Glomerular visceral epithelial cell (primary cell): ENCODE data around the gene APOLD1.
"Not testable (repeated sequence)": the region's sequence is repeated elsewhere in the genome, so short reads cannot be mapped to it uniquely, and the experiment has no call there.

Source experiments
- DNase-seq: peaks from one replicate; pipeline ENCODE4 v3.0.0-alpha.2; 2016; ENCODE audit errors: extremely low spot score

The APOLD1 gene

GRCh38 chr12:12784911-12785814 lies at the start of gene APOLD1:
TSS of gene APOLD1 (plus strand) at chr12:12785659. CDS start at chr12:12785692, 33 bp downstream.
- DNase-seq = no peak

- peak; percentile 43 for DNase-seq
Observed at GRCh38 chr12:12736759-12737676, 48.4 kb upstream of the APOLD1 start.

- not testable (repeated sequence) for DNase-seq
Observed at GRCh38 chr12:12738152-12738551, 47.3 kb upstream of the APOLD1 start.

GRCh38 chr12:12741660-12742059 lies 43.8 kb upstream of the APOLD1 start:
- DNase-seq = no peak

- no peak for DNase-seq
Observed at GRCh38 chr12:12744546-12745305, 40.7 kb upstream of the APOLD1 start.

GRCh38 chr12:12745576-12746211 lies 39.8 kb upstream of the APOLD1 start:
- DNase-seq = no peak

- DNase-seq = no peak
Observed at GRCh38 chr12:12747278-12747677, 38.2 kb upstream of the APOLD1 start.

GRCh38 chr12:12748044-12748443 lies 37.4 kb upstream of the APOLD1 start:
- DNase-seq = no peak

GRCh38 chr12:12749433-12749832 lies 36.0 kb upstream of the APOLD1 start:
- DNase-seq = no peak

- no peak for DNase-seq
Observed at GRCh38 chr12:12755923-12756322, 29.5 kb upstream of the APOLD1 start.

- DNase-seq = no peak
Observed at GRCh38 chr12:12757121-12757520, 28.3 kb upstream of the APOLD1 start.

- no peak for DNase-seq
Observed at GRCh38 chr12:12759234-12759915, 26.1 kb upstream of the APOLD1 start.

GRCh38 chr12:12764824-12765223 lies 20.6 kb upstream of the APOLD1 start:
- DNase-seq = no peak

GRCh38 chr12:12770262-12770661 lies 15.2 kb upstream of the APOLD1 start:
- DNase-seq = no peak

- no peak for DNase-seq
Observed at GRCh38 chr12:12774791-12775190, 10.7 kb upstream of the APOLD1 start.

GRCh38 chr12:12776261-12776660 lies 9.2 kb upstream of the APOLD1 start:
- peak; percentile 12 for DNase-seq

- DNase-seq = no peak
Observed at GRCh38 chr12:12777092-12777491, 8.4 kb upstream of the APOLD1 start.

- no peak for DNase-seq
Observed at GRCh38 chr12:12779007-12779406, 6.5 kb upstream of the APOLD1 start.

- peak; percentile 78 for DNase-seq
Observed at GRCh38 chr12:12779529-12779928, 5.9 kb upstream of the APOLD1 start.

GRCh38 chr12:12784116-12784515 lies 1.3 kb upstream of the APOLD1 start:
- DNase-seq = no peak

GRCh38 chr12:12786351-12786705 lies 869 bp downstream of the APOLD1 start:
- DNase-seq = no peak
